Keratinocyte (primary cell): ENCODE measurements around the gene SYNM. TPM values are rescaled to one million over a fixed set of nuclear protein-coding genes. Genes with fewer than 3 reads are reported as not detected.

Source experiments
- DNase-seq: peaks from one replicate; pipeline ENCODE4 v3.0.0-alpha.2; 2011; ENCODE audit warnings: low read depth, missing footprints, low spot score
- FAIRE-seq: peaks from 2 replicates; lab custom pipeline; 2011; peaks lifted over from hg19 to GRCh38; lab: Jason Lieb, UNC
- H2AFZ ChIP-seq: 2 replicates; pipeline ENCODE4 v1.6.0; 2012; ENCODE audit warnings: low read length, control low read depth, inconsistent platforms; ENCODE audit not compliant: control insufficient read depth
- H3K27ac ChIP-seq: 2 replicates; pipeline ENCODE4 v1.5.1; 2011; ENCODE audit warnings: low read length; ENCODE audit not compliant: control insufficient read depth, insufficient read depth
- H3K27me3 ChIP-seq: 3 replicates; pipeline ENCODE4 v1.6.0; 2011; ENCODE audit warnings: low read length; ENCODE audit not compliant: control insufficient read depth, insufficient read depth; ENCODE audit errors: extremely low read depth
- H3K36me3 ChIP-seq, 2 experiments: 2 replicates in 1 of 2; 3 replicates in 1 of 2; pipeline ENCODE4 v1.5.1; 2011; ENCODE audit warnings: low read length in 2 of 2, mild to moderate bottlenecking in 1 of 2; ENCODE audit not compliant: control insufficient read depth in 2 of 2, insufficient read depth in 2 of 2; ENCODE audit errors: extremely low read depth in 1 of 2
- H3K4me1 ChIP-seq: 3 replicates; pipeline ENCODE4 v1.5.1; 2011; ENCODE audit warnings: low read length; ENCODE audit not compliant: control insufficient read depth, insufficient read depth; ENCODE audit errors: extremely low read depth
- H3K4me2 ChIP-seq: 3 replicates; pipeline ENCODE4 v1.6.0; 2011; ENCODE audit warnings: low read depth, low read length; ENCODE audit not compliant: control insufficient read depth, insufficient read depth; ENCODE audit errors: extremely low read depth
- H3K4me3 ChIP-seq, 3 experiments: fragments of 200-600 bp in 1 of 3; sonication (generic) in 1 of 3; 2 replicates in 2 of 3; 3 replicates in 1 of 3; pipeline ENCODE4 v1.5.1; 2011 to 2016; ENCODE audit warnings: low read length in 3 of 3, mild to moderate bottlenecking in 3 of 3, control low read depth in 2 of 3, inconsistent platforms in 1 of 3, low read depth in 1 of 3, mixed read lengths in 1 of 3, mixed run types in 1 of 3, moderate library complexity in 1 of 3; ENCODE audit not compliant: control insufficient read depth in 2 of 3, insufficient read depth in 2 of 3; ENCODE audit errors: extremely low read depth in 1 of 3
- H3K79me2 ChIP-seq: 2 replicates; pipeline ENCODE4 v1.6.0; 2012; ENCODE audit warnings: low read length; ENCODE audit not compliant: control insufficient read depth, insufficient read depth
- H3K9ac ChIP-seq: 3 replicates; pipeline ENCODE4 v1.6.0; 2011; ENCODE audit warnings: low read length; ENCODE audit not compliant: control insufficient read depth, insufficient read depth; ENCODE audit errors: extremely low read depth
- H3K9me1 ChIP-seq: 3 replicates; pipeline ENCODE4 v1.6.0; 2011; ENCODE audit warnings: low read length; ENCODE audit not compliant: control insufficient read depth, insufficient read depth; ENCODE audit errors: extremely low read depth
- H3K9me3 ChIP-seq: 2 replicates; pipeline ENCODE4 v1.5.1; 2012; ENCODE audit warnings: low read depth, low read length; ENCODE audit not compliant: control insufficient read depth
- H4K20me1 ChIP-seq: 3 replicates; pipeline ENCODE4 v1.6.0; 2011; ENCODE audit warnings: low read length; ENCODE audit not compliant: control insufficient read depth, insufficient read depth; ENCODE audit errors: extremely low read depth
- EZH2 ChIP-seq: IDR thresholded peaks from one replicate; pipeline ENCODE4 v1.6.1; 2012; ENCODE audit warnings: inconsistent platforms, mild to moderate bottlenecking, low read length, moderate library complexity
- dilution Hi-C: fragments of 300-500 bp; cut with MboI; formaldehyde crosslinking; loops from one replicate; pipeline ENCODE4 v1.7.0; 2020; ENCODE audit warnings: low sequenced_read_pairs; ENCODE audit not compliant: extremely low pct_ligation_motif_present
- polyA plus RNA-seq, 5 experiments: library from polyadenylated mRNA; depleted of rRNA in 3 of 5; stranded (reverse) in 3 of 5; stranded (forward) in 1 of 5; unstranded in 1 of 5; fragments of >200 nt; gene quantifications; 1 replicate in 1 of 5; 2 replicates in 3 of 5; 3 replicates in 1 of 5; pipeline versions ENCODE4 v1.2.1 to v1.2.3, GENCODE V29; 2011 to 2012; ENCODE audit warnings: missing spikeins in 2 of 5, low read depth in 1 of 5, low replicate concordance in 1 of 5
- TF ChIP-seq, protein P1 (sequence below), 3 experiments: IDR thresholded peaks in 1 of 3; conservative IDR thresholded peaks in 1 of 3; optimal IDR thresholded peaks in 1 of 3; 2 replicates in 2 of 3; 3 replicates in 1 of 3; pipeline versions ENCODE3 to v1.5.1; 2011; ENCODE audit warnings: low read length in 3 of 3, mild to moderate bottlenecking in 3 of 3, moderate library complexity in 2 of 3, control low read depth in 1 of 3, inconsistent platforms in 1 of 3; ENCODE audit not compliant: insufficient read depth in 2 of 3; ENCODE audit errors: extremely low read depth in 1 of 3

SYNM gene
- polyA plus RNA-seq, 1 donor (not counting 4 experiments of a cell fraction or from before 2014, with no cell fraction given): 0.09 TPM

DNA sequence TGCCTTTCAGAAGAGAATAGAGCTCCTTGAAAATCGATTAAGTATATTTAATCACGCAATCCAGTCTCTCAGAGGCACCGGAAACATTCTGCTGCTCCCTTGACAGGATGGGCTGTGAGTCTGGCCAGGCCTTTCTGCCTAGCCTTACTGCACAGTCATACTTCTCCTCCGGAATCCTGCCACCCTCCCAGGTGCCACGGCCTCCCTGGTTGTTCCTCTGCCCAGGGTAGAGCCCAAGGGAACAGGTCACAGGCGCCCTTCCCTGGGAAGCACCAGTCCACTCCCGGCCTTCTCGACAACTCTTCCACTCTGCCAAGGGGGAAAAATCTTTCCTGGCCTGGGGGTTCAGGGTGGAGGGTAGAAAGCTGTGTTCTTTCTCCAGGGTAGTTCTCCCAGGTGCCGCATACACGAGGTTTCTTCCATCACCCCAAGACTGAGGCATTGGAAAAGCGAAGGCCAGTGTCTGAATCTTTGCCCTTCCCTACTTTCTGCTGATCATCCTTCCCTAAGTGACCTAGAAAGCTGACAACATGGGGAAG, 17.4 kb upstream of the SYNM start:
- Histone ChIP-seq H2AFZ (no peak overlapping the region), H3K27ac (no peak overlapping the region), H3K9ac (no peak overlapping the region), H3K9me1 (no peaks in the 10 kb centered on the region), H3K9me3 (no peaks in the 10 kb centered on the region), H3K79me2 (no peaks in the 10 kb centered on the region), H3K4me1 (no peaks in the 10 kb centered on the region), H3K4me2 (no peak overlapping the region), H4K20me1 (no peaks in the 10 kb centered on the region), H3K4me3 (no peak overlapping the region), H3K36me3 (no peaks in the 10 kb centered on the region), H3K27me3 (no peaks in the 10 kb centered on the region)
- no peak for DNase-seq
- TF ChIP-seq EZH2: no peak
- TF ChIP-seq, protein P1, sequence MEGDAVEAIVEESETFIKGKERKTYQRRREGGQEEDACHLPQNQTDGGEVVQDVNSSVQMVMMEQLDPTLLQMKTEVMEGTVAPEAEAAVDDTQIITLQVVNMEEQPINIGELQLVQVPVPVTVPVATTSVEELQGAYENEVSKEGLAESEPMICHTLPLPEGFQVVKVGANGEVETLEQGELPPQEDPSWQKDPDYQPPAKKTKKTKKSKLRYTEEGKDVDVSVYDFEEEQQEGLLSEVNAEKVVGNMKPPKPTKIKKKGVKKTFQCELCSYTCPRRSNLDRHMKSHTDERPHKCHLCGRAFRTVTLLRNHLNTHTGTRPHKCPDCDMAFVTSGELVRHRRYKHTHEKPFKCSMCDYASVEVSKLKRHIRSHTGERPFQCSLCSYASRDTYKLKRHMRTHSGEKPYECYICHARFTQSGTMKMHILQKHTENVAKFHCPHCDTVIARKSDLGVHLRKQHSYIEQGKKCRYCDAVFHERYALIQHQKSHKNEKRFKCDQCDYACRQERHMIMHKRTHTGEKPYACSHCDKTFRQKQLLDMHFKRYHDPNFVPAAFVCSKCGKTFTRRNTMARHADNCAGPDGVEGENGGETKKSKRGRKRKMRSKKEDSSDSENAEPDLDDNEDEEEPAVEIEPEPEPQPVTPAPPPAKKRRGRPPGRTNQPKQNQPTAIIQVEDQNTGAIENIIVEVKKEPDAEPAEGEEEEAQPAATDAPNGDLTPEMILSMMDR (optimal IDR thresholded peaks at IDR 0.05 in 1 of 3, IDR thresholded peaks at IDR 0.05 in 1 of 3, conservative IDR thresholded peaks at IDR 0.05 in 1 of 3; ENCODE audit: extremely low read depth in 1 of 3, insufficient read depth in 2 of 3, low read length in 3 of 3): no peak
- FAIRE-seq: no peak
- dilution Hi-C loops: no loop called here

DNA sequence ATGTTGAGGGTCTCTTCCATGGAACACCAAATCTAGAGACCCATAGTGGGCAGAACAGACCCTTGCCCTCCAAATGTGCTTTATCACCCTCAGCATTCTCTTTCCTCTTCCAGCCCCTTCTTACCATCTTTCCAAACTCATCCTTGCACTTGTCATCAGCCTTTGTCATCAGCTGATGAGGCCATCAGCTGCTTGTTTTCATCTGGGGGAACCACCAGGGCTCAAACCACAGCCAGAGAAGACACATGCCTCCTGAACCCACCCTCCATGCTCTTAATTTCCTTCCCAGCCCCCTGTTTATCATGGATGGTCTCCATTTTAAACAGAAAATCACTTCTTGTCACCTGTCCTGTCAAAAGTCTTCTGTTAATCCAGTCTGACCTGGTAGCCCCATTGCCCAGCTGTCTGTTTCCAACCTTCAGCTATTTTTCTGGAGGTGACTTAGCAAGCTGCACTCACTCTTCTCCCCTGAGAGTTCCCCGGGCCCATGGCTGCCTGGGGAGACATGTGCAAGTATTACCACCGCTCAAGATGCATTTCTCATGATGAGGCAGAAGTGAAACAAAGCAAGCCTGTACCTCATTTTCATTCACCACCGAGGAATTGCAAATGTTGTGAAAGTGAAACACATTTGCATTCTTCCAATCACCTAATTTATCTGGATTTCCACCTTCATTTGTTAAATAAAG, 14.7 kb upstream of the SYNM start:
- Histone ChIP-seq H3K4me3 (no peak overlapping the region), H3K4me1 (no peaks in the 10 kb centered on the region), H3K9me1 (no peaks in the 10 kb centered on the region), H3K27ac (no peak overlapping the region), H3K36me3 (no peaks in the 10 kb centered on the region), H3K4me2 (no peak overlapping the region), H3K9me3 (no peaks in the 10 kb centered on the region), H3K27me3 (no peaks in the 10 kb centered on the region), H3K9ac (no peak overlapping the region), H2AFZ (no peak overlapping the region), H3K79me2 (no peaks in the 10 kb centered on the region), H4K20me1 (no peaks in the 10 kb centered on the region)
- no peak for TF ChIP-seq EZH2
- TF ChIP-seq, protein P1 (optimal IDR thresholded peaks at IDR 0.05 in 1 of 3, IDR thresholded peaks at IDR 0.05 in 1 of 3, conservative IDR thresholded peaks at IDR 0.05 in 1 of 3; ENCODE audit: extremely low read depth in 1 of 3, insufficient read depth in 2 of 3, low read length in 3 of 3): no peak
- DNase-seq (no peak), FAIRE-seq (no peak)
- dilution Hi-C loops: no loop called here
